OCI-LY7 (cell line): ENCODE measurements around the gene GEMIN7.

Experiments
- CTCF ChIP-seq: fragments of 200-600 bp; sonication (generic); conservative IDR thresholded peaks from 2 replicates; pipeline ENCODE4 v1.5.1; 2014; ENCODE audit warnings: mild to moderate bottlenecking, antibody characterized with exemption, low read length, moderate library complexity, mixed read lengths
- EZH2phosphoT487 ChIP-seq: fragments of 200-600 bp; sonication (generic); IDR thresholded peaks from 2 replicates; pipeline ENCODE4 v1.6.1; 2018; ENCODE audit warnings: low read depth, borderline replicate concordance, mild to moderate bottlenecking, mixed run types, antibody characterized with exemption, low read length, moderate library complexity, mixed read lengths

DNA sequence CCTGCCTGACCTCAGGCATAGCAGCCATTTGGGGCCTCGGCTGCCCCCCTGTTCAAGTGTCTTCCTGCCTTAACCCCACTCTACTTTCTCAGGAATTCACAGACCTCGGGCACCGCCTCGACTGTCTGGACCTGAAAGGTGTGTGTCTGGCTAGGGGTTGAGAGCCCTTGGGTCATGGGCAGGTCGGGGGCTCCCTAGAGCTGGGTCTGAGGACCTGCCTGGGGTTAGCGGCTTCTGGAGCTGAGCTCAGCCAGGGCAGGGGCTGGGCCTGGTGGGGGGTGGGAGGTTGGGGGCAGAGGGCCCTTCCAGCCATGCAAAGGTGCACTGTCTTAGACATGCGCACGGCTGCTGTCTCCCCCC is 61.1 kb downstream of the GEMIN7 start:
- TF ChIP-seq CTCF (no peak), EZH2phosphoT487 (no peak)
